NCI-H446 (cell line): ENCODE data around the gene ABTB2.
A peak's percentile ranks its signal among the peaks of the same experiment; 100 is the strongest.

Source experiments
- DNase-seq, 2 experiments: peaks; one replicate each; lab custom pipeline; 2025; lab: John Stamatoyannopoulos, UW

Gene ABTB2

GRCh38 chr11:34360046-34360445 lies 2.2 kb upstream of the ABTB2 start:
- DNase-seq: no peak

- no peak for DNase-seq
These were observed 1.7 kb upstream of the ABTB2 start for GRCh38 chr11:34359548-34359891.

- DNase-seq: peak; percentile 86
These were observed 1.1 kb upstream of the ABTB2 start for GRCh38 chr11:34358728-34359547.

- peak; percentile 77 to 91 for DNase-seq
These were observed 483 bp upstream of the ABTB2 start for GRCh38 chr11:34358258-34358727.

- DNase-seq: peak in 1 of 2 experiments; percentile 53
These were observed 703 bp downstream of the ABTB2 start for GRCh38 chr11:34356913-34357700.

- peak in 1 of 2 experiments; percentile 42 for DNase-seq
These were observed 1.3 kb downstream of the ABTB2 start for GRCh38 chr11:34356576-34356912.

- DNase-seq: no peak
These were observed 1.7 kb downstream of the ABTB2 start for GRCh38 chr11:34356130-34356529.

GRCh38 chr11:34355726-34356125 lies 2.1 kb downstream of the ABTB2 start:
- DNase-seq: no peak

GRCh38 chr11:34354782-34355181 lies 3.0 kb downstream of the ABTB2 start:
- DNase-seq: peak in 1 of 2 experiments; percentile 34

GRCh38 chr11:34353881-34354280 lies 3.9 kb downstream of the ABTB2 start:
- DNase-seq: no peak

GRCh38 chr11:34351687-34352469 lies 5.9 kb downstream of the ABTB2 start:
- no peak for DNase-seq

- no peak for DNase-seq
These were observed 6.8 kb downstream of the ABTB2 start for GRCh38 chr11:34351051-34351450.

GRCh38 chr11:34349882-34350281 lies 7.9 kb downstream of the ABTB2 start:
- DNase-seq: no peak

- DNase-seq: no peak
These were observed 8.9 kb downstream of the ABTB2 start for GRCh38 chr11:34348919-34349318.

GRCh38 chr11:34348096-34348495 lies 9.7 kb downstream of the ABTB2 start:
- no peak for DNase-seq

GRCh38 chr11:34346551-34346950 lies 11.3 kb downstream of the ABTB2 start:
- DNase-seq: no peak

GRCh38 chr11:34345991-34346480 lies 11.8 kb downstream of the ABTB2 start:
- peak; percentile 41 to 72 for DNase-seq

GRCh38 chr11:34345540-34345876 lies 12.3 kb downstream of the ABTB2 start:
- peak; percentile 61 to 71 for DNase-seq

GRCh38 chr11:34344768-34345539 lies 12.9 kb downstream of the ABTB2 start:
- DNase-seq: peak in 1 of 2 experiments; percentile 60

- no peak for DNase-seq
These were observed 13.4 kb downstream of the ABTB2 start for GRCh38 chr11:34344410-34344767.

GRCh38 chr11:34343686-34344085 lies 14.1 kb downstream of the ABTB2 start:
- DNase-seq: no peak

- DNase-seq: no peak
These were observed 14.7 kb downstream of the ABTB2 start for GRCh38 chr11:34343153-34343552.
